D341Med (cell line): ENCODE measurements around the gene OR1K1.
A peak's percentile ranks its signal among the peaks of the same experiment; 100 is the strongest.
"Not testable (repeated sequence)": the region's sequence is repeated elsewhere in the genome, so short reads cannot be mapped to it uniquely, and the experiment has no call there.

ENCODE experiments used
- DNase-seq: peaks from one replicate; pipeline ENCODE4 v3.0.0; 2012; ENCODE audit warnings: low spot score

The OR1K1 gene, protein sequence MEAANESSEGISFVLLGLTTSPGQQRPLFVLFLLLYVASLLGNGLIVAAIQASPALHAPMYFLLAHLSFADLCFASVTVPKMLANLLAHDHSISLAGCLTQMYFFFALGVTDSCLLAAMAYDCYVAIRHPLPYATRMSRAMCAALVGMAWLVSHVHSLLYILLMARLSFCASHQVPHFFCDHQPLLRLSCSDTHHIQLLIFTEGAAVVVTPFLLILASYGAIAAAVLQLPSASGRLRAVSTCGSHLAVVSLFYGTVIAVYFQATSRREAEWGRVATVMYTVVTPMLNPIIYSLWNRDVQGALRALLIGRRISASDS

DNA sequence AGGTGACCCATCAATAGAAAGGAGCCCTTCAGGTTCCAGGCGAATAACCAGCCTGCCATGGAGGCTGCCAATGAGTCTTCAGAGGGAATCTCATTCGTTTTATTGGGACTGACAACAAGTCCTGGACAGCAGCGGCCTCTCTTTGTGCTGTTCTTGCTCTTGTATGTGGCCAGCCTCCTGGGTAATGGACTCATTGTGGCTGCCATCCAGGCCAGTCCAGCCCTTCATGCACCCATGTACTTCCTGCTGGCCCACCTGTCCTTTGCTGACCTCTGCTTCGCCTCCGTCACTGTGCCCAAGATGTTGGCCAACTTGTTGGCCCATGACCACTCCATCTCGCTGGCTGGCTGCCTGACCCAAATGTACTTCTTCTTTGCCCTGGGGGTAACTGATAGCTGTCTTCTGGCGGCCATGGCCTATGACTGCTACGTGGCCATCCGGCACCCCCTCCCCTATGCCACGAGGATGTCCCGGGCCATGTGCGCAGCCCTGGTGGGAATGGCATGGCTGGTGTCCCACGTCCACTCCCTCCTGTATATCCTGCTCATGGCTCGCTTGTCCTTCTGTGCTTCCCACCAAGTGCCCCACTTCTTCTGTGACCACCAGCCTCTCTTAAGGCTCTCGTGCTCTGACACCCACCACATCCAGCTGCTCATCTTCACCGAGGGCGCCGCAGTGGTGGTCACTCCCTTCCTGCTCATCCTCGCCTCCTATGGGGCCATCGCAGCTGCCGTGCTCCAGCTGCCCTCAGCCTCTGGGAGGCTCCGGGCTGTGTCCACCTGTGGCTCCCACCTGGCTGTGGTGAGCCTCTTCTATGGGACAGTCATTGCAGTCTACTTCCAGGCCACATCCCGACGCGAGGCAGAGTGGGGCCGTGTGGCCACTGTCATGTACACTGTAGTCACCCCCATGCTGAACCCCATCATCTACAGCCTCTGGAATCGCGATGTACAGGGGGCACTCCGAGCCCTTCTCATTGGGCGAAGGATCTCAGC, at the start of gene OR1K1:
Gene OR1K1, plus strand, starts transcription at position 58 of the 995 bp plus-strand sequence. Its CDS starts 0 bp downstream, at position 58.
- DNase-seq, result no peak

DNA sequence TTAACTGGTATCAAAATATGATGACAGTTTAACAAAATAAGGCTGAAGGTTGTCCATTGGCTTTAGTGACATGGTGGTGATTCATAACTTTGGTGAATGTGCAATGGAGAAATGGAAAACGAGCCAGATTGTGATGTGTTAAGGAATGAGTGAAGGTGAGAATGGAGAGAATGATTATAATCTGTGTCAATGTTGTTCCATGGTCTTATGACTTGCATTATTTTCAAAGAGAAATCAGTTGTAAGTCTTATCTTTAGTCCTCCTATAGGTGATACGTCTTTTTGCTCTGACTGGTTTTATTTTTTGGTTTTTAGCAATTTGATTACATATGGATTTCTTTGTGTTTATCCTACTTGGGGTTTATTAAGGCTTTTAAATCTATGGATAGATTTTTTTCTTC, 45.1 kb upstream of the OR1K1 start:
- no peak for DNase-seq

DNA sequence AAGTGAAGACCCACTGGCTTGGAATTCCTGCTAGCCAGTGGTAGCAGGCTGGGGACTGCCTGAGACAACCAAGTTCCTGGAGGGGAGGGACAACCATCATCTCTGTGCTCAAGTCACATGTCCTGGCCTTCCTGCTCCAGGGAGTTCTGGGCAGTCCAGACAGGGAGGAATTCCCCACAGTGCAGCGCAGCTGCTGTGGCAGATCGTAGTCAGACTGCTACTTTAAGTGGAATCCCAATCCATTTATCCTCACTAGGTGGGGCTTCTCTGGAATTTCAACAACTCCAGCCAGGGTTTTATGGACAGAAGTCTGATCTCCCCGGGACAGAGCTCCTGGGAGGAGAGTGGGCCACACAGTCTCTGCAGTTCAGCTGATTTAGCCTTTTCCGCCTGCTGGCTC, 32.1 kb upstream of the OR1K1 start:
- DNase-seq, result no peak

DNA sequence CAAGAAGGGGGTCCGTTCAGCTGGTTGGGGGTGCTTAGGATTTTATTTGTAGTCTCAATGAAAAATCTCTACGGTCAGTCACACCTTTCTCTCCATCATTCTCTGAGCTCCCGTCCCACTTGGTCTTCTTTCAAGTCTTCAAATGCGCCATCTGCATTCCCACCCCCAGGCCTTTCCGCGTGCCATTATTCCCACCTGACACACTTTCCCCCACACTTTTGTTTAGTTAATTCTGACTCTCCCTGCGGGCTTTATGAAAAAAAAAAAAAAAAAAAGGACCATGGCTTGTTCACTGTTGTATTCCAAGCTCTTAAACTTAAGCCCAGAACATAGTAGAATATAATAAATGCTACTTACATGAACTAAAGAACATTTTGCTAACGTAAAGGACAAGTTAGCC, 22.9 kb upstream of the OR1K1 start:
- DNase-seq, result no peak

DNA sequence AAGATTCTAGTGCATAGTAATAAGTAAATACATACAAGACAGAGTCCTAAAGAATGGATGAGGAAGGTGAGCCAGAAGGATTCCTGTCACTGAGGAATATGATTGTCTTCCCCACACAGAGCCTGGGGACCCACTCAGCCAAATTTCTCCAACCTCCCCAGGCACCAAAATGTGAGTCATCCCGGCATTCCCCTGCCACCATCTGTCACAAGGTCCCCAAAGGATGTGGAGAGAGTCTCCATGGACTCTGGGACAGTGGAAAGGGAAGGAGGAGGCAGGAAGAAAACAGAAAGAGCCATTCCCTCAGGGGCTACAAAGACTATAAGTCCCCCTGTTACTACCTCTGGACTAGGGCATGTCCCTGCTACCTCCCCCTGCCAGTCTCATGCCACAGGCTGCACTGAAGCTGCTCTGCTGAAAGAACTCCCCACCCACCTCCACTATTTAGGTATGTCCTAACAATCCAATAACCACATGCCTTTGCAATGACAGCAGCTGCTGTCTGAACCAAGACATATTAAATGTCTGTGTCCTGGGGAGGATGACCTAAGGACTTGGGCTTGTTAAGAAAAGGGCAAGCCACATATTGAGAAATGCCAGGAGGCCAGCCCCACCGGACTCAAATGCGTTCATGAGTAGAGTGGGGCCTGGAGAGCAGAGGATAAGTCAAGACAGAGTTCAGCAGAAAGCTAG, 21.8 kb upstream of the OR1K1 start:
- no peak for DNase-seq

DNA sequence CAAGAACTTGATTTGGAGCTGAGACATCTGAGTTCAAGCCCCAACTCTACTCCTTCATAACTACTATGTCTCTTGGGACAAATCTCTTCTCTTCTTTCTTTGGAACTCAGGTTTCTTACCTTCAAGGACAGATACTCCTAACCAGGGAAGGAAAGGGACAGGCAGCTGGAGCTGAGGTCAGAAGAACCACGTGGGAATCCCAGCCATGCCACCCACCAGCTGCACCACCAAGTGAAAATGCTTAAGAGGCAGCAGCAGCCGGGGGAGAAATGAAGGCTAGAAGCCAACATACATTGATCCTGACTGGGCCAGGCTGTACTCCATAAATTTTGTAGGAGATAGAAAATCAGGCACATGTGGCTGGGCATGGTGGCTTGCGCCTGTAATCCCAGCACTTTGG, 20.7 kb upstream of the OR1K1 start:
- no peak for DNase-seq

DNA sequence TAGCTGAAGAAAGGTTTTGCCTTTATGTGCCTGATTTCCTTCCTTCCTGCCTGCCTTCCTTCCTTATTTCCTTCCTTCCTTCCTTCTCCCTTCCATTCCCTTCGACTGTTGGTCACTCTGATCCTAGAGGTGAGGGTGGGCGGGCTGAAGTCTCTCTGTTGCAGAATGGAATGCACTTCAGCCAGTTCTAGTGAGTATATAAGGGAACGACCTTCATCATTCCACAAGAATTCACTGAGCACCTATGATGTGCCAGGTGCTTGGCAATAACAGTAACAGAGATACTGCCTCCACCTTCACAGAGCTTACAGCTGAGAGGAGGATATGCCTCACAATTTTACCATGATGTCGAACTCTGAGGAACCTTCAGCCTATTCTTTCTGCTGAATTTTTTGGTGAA, 19.9 kb upstream of the OR1K1 start:
- DNase-seq, result no peak

DNA sequence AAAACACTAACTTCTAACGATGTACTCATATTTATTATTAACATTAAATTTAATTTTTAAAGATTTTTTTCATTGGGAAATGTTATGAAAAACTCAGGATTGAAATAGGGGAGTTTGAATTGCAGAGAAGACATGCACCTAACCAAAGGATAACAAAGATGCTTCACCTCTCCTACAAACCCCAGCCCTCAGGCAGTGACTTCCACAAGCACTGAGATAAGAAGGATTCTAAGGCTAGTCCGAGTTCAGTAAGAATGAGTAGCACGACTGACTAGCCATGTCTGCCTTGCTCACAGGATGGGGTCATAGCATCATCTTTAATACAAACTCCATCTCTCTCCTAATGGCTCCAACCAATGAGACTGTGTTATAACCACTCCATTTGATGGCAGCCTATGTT, 18.3 kb upstream of the OR1K1 start:
- DNase-seq, result no peak

DNA sequence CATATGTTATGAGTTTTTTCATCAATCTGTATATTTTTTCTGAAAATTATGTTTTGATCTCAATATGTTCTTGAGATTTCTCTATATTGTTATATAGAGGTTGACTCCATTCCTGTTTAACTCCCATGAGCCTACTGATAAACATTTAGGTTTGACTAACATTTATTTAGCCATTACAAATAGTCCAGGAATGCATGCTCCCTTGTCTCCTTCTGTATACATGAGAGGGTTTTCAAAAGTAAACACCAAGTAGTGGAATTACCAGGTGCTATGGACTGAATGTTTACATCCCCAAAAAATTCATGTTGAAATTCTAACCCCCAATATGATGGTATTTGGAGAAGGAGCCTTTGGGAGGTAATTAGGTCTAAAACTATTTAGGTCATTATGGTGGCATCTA, 14.7 kb upstream of the OR1K1 start:
- no peak for DNase-seq

DNA sequence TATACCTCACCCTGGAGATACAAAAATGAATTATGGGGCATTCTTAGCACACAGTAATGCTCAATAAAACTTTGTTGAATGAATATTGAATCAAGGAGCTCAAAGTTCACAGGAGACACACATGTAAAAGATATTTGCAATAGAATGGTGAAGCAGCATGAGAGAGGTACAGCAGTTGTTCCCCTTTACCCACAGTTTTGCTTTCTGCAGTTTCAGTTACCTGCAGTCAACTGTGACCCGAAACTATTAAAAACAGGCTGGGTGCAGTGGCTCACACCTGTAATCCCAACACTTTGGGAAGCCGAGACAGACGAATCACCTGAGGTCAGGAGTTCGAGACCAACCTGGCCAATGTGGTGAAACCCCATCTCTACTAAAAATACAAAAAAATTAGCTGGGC, 13.6 kb upstream of the OR1K1 start:
- DNase-seq, result no peak

DNA sequence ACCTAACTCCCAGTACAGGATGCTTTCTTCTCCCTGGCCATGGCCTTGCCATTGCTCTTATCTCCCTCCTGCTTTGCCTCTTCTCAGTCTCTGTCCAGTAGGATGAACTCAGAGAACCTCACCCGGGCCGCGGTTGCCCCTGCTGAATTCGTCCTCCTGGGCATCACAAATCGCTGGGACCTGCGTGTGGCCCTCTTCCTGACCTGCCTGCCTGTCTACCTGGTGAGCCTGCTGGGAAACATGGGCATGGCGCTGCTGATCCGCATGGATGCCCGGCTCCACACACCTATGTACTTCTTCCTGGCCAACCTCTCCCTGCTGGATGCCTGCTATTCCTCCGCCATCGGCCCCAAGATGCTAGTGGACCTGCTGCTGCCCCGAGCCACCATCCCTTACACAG, 11.1 kb upstream of the OR1K1 start, which contains the start of gene OR5C1:
Gene OR5C1, plus strand, starts transcription at position 103 of the 400 bp plus-strand sequence. Its CDS starts 0 bp downstream, at position 103.
- no peak for DNase-seq

DNA sequence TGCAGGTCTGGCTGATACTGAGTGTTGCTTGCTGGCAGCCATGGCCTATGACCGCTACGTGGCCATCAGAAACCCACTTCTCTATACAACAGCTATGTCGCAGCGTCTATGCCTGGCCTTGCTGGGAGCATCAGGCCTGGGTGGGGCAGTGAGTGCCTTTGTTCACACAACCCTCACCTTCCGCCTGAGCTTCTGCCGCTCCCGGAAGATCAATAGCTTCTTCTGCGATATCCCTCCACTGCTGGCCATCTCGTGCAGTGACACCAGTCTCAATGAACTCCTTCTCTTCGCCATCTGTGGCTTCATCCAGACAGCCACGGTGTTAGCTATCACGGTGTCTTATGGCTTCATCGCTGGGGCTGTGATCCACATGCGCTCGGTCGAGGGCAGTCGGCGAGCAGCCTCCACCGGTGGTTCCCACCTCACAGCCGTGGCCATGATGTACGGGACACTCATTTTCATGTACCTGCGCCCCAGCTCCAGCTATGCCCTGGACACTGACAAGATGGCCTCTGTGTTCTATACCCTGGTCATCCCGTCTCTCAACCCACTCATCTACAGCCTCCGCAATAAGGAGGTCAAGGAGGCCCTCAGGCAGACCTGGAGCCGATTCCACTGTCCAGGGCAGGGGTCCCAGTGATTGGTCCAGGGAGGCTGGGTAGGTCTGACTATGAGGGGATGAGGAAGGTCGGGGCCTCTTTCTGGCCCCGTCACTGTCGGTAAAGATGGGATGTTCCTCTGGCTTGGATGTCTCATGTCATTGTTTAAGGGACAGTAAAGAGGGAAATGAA, 10.5 kb upstream of the OR1K1 start:
- DNase-seq, result no peak

DNA sequence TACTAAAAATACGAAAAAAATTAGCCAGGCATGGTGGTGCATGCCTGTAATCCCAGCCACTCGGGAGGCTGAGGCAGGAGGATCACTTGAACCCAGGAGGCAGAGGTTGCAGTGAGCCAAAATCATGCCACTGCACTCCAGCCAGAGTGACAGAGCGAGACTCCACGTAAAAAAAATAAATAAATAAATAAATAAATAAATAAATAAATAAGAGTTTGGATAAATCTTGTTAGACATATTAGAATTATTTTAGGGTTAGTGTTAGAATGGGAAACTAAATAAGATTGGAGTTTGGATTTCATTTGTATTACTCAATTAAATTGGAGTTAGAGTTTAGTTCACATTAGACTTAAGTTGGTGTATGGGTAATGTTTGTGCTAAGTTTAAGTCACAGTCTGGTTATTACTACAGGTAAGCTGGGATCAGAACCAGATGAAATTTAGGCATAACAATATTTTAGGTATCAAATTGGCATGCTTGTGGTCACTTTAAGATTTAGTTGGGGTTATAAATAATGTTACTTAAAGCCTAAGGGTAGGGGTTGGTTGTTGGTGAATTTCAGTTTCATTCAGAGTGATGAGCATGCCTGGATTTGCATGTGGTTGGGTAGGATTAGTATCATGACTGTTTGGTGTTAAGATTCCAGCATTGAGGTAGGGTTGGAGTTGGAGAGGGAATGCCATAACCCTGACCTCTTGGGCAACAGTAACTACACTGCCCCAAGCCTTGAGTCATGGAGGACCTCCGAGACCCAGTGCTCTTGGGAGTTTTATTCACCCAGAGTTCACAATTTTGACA, 7.9 kb upstream of the OR1K1 start:
- DNase-seq, result no peak

DNA sequence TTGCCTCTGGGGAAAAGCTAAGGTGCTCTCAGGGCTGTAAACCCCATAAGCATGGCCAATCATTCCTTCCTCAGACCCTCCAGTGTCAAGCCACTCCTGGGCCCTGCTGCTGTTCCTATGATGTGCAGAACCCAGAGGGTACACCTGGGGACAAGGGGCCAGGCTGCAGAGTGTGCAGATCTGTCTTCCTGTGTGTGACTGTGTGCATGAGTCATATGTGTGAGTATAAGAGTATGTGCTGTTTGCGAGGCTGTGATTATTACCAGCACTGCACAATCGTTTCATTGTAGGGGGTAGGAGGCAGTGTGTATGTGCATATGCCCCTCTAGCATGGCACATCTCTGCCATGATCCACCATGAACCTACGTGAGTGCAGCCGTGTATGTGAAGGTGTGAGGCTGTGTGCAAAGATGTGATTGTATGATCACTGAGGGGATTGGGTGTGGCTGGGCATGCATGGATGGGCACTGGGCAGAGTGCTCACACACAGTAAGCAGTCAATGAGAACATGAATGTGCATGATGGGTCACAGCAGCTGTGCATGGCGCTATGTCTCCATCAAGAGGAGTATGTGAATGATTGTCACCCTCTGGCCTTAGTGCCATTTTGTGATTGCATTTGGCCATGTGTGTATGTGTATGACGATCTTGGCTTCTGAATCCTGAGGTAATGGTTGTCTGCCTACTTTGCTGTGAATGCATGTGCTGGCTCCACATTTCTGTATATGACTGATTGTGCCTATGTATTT, 2.4 kb upstream of the OR1K1 start:
- DNase-seq, result no peak

DNA sequence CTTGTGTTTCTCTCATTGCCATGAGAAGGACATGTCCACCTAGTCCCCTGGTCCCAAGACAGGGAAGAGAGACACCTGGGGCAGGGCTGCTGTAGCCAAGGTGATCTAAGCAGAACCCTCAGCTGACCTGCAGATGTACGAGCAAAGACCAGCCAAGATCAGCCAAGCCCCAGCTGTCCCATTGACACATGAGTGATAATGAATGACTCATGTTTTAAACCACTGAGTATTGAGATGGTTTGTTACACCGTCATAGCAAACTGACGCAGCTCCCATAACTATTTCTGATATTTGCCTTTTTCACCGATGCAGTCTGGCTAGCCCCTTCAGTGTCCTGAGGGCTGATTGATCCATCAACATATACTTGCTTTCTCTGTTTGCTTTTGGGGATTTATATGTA, 6.7 kb downstream of the OR1K1 start:
- DNase-seq, result no peak

DNA sequence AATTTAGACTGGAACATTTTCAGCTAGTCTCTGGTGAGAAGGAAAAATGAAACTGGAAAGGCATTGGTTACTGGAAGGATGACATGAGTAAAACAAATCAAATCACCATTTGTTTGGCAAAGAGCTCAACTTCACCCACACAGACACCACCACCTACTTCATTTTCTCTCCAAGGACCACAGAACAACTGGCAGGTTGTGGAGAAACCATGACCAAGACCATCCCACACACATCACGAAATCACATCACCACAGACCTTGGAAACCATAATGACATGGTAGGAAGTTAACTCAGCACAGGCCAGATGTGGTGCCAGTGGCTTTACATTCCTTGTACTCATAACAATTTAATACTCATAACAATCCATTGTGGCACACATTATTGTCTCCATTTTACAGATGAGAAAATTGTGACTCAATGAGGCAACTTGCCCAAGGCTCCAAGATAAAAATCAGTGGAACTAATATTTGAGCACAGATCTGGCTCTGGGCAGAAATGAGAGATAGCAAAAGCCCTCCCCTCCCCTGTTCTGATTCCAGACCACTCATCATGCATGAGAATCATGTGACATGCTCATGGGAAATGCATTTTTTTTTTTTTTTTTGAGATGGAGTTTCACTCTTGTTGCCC, 7.5 kb downstream of the OR1K1 start:
- no peak for DNase-seq

DNA sequence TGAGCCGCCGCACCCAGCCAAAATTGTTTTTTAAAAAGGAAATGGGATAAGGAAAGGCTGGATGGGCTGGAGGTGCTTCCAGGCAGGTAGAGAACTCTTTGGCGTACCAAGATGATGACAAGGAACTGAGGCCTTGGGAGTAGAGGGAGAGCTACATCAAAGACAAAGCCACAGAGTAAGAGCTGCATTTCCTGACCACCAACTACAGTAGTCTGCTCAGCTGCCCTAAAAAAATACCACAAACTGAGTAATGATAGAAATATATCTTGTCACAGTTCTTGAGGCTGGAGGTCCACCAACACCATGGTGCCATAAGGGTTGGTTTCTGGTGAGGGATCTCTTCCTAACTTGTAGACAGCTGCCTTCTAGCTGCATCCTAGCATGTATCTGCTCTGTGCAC, 8.2 kb downstream of the OR1K1 start:
- DNase-seq, result no peak

DNA sequence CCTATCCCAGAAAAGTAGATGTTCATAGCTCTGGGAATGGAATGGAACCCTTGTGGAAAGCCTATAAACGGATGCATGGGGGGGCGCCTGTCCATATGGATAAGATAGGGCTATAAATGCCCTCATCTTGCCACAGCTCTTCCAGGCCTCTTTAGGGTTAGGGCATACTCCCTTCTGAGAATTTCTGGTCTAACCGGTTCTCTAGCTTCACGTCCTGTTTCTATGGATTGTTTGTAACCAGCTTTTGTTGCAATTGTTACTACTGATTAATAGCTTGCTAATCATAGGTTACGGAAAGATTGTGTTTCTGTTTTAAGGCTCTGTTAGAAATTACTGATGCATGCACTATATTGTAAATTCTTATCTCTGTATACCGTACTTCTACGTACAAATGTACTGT, 9.3 kb downstream of the OR1K1 start:
- DNase-seq, result not testable (repeated sequence)

DNA sequence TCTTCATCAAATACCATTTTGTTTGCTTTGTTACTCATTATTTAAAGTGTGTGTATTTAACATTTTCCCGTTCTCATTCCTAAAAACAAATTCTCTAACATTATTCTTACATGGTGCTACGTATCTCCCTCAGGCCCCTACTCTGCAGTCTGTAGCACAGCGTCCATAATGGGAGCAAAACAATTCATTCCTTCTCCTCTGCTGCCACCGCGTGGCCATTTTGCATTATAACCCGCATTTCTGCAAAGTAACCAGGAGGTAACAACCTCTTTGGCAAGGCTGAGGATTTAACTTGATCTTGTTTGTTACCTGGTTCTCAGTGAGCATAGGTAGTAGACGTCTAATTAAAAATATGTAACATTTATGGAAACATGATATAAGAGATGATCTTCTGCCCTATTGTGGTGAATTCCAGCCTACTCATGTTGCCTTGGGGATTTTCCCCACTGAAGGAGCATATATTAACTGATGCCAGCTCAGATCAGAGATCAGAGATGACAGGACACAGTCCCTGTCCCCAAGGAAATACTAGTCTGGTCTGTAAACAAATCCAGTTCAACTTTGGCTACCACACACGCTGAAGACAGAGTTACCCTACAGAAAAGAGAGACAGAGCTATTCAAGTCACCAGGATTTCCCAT, 10.5 kb downstream of the OR1K1 start:
- DNase-seq, result peak; percentile 76
